ENCODE measurements around the gene PLAGL2. TPM values are rescaled to one million over a fixed set of nuclear protein-coding genes. Genes with fewer than 3 reads are reported as not detected.

PLAGL2 gene
- total RNA-seq, 1 donor from 2014 or later, result 17.9 TPM

DNA sequence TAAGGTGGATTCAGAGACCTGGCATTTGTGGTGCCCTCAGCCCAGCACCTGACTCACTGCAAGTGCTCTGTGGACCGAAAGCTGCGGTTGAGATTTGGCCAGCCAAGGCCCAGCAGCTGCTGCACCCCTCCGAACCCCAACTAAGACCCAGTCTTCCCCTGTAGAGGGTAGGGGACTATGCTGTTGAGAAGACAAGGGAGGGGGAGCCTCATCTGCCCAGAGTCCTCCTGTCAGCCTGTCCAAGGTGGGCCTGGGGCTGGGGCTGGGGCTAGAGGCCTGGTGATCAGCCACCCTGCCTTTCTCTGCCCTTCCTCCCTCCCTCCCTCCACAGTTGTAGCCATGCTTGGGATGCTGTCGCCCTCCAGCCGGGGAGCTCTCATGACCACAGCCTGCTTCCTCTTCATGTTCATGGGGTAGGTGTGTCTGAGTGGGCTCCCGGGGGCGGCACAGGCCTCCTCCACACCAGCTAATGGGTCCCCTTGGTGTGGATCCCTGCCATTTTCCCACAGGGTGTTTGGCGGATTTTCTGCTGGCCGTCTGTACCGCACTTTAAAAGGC, 57.2 kb downstream of the PLAGL2 start:
- intact Hi-C loops (cut with micrococcal nuclease), result no loop called here
- H3K9me3 Mint-ChIP-seq, result no peaks in the 10 kb centered on the region

DNA sequence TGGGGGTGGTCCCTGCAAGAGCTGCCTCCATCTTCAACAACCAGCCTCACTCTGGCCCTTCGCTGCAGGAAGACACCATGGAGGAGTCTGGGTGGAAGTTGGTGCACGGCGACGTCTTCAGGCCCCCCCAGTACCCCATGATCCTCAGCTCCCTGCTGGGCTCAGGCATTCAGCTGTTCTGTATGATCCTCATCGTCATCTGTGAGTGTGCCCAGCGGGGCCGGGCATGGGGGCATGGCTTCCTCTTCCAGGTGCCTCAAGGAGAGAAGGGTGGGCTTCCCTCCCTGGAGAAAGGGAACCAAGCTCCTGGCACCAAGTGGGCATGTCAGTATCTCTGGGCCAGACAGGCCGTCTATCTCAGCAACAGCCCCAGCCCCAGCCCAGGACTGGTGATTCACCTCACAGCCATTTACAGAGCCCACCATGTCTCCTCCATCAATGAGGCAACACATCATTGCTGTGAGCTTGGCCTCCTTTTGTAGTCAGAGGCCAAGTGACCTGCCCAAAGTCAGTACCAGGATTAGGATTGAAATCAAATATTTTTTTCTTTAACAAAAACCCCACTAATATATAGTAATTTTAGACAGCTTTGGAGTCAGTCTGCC, 57.9 kb downstream of the PLAGL2 start:
- H3K27me3 Mint-ChIP-seq, result no peaks in the 10 kb centered on the region
- H3K4me3 Mint-ChIP-seq, result no peak overlapping the region
- no peaks in the 10 kb centered on the region for H3K4me1 Mint-ChIP-seq
- no peaks in the 10 kb centered on the region for H3K9me3 Mint-ChIP-seq
- DNase-seq (no peak), ATAC-seq (ENCODE audit: low read depth) (no peak)
- CTCF ChIA-PET, result no interaction called here
- TF ChIP-seq, protein P1, sequence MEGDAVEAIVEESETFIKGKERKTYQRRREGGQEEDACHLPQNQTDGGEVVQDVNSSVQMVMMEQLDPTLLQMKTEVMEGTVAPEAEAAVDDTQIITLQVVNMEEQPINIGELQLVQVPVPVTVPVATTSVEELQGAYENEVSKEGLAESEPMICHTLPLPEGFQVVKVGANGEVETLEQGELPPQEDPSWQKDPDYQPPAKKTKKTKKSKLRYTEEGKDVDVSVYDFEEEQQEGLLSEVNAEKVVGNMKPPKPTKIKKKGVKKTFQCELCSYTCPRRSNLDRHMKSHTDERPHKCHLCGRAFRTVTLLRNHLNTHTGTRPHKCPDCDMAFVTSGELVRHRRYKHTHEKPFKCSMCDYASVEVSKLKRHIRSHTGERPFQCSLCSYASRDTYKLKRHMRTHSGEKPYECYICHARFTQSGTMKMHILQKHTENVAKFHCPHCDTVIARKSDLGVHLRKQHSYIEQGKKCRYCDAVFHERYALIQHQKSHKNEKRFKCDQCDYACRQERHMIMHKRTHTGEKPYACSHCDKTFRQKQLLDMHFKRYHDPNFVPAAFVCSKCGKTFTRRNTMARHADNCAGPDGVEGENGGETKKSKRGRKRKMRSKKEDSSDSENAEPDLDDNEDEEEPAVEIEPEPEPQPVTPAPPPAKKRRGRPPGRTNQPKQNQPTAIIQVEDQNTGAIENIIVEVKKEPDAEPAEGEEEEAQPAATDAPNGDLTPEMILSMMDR (IDR thresholded peaks at IDR 0.05), result no peak
- H3K36me3 Mint-ChIP-seq (ENCODE audit: low read depth), result peaks cover 86% of the 10 kb centered on the region
- POLR2A ChIA-PET, result no interaction called here
- intact Hi-C loops (cut with micrococcal nuclease), result no loop called here
- no peak overlapping the region for H3K27ac Mint-ChIP-seq

More for the DNA sequence above, 57.2 kb downstream of the PLAGL2 start:
- ChIA-PET POLR2A (no interaction called here), CTCF (no interaction called here)
- Mint-ChIP-seq H3K4me1 (peaks cover 4% of the 10 kb centered on the region), H3K27me3 (no peaks in the 10 kb centered on the region), H3K27ac (no peak overlapping the region), H3K36me3 (ENCODE audit: low read depth) (peaks cover 87% of the 10 kb centered on the region), H3K4me3 (no peak overlapping the region)
- DNase-seq, result no peak
- TF ChIP-seq, protein P1 (IDR thresholded peaks at IDR 0.05), result no peak
- ATAC-seq (ENCODE audit: low read depth), result no peak

DNA sequence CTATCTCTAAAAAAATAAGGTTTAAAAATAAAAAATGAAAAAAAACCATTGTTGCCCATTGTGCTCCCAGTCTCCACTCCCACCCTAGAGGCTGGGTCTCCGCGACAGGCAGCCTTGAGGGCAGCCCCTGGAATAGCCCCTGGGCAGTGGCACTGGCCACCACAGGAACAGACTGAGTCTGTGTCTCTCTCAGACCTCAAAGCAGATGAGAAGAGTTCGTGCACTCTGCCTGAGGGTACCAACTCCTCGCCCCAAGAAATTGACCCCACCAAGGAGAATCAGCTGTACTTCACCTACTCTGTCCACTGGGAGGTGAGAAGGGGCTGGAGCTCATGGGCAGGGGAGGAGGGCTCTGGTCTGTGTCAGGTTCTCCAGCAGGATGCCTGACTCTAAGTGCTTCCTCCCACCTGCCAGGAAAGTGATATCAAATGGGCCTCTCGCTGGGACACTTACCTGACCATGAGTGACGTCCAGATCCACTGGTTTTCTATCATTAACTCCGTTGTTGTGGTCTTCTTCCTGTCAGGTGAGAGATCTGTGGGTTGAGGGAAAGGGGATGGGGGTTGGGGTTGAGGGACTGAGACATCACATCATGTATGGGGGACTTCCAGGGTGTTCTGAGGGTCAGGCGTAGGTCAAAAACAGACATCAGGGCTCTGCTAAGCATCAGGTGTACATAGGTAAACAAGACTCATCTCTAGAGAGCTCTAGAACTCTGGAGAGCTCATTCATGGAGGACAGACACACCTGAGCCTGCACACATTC, 62.5 kb downstream of the PLAGL2 start:
- ATAC-seq (ENCODE audit: low read depth), result no peak
- intact Hi-C loops (cut with micrococcal nuclease), result no loop called here
- CTCF ChIA-PET, result no interaction called here
- Mint-ChIP-seq H3K4me1 (no peaks in the 10 kb centered on the region), H3K27me3 (no peaks in the 10 kb centered on the region), H3K9me3 (no peaks in the 10 kb centered on the region), H3K27ac (no peak overlapping the region), H3K36me3 (ENCODE audit: low read depth) (peaks cover 90% of the 10 kb centered on the region), H3K4me3 (no peak overlapping the region)
- TF ChIP-seq, protein P1 (IDR thresholded peaks at IDR 0.05), result no peak
- no peak for DNase-seq
- POLR2A ChIA-PET, result no interaction called here

DNA sequence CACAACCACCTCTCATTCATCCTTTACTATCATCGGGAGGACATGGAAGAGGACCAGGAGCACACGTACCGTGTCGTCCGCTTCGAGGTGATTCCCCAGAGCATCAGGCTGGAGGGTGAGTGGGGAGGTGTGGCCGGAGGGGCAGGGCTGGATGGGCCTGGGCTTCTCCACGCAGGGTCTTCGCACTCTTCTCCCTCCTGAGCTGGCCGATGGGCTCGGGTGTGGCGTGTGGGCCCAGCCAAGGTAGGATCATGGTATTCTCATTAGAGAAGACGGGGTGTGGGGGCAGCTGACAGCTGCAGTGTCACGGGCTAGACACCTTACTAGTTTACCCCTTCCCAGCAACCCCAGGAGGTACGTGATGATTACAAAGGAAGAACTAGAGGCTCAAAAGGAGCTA, 64.6 kb downstream of the PLAGL2 start:
- Mint-ChIP-seq H3K27me3 (no peaks in the 10 kb centered on the region), H3K4me3 (no peak overlapping the region), H3K27ac (no peak overlapping the region), H3K9me3 (no peaks in the 10 kb centered on the region), H3K4me1 (no peaks in the 10 kb centered on the region), H3K36me3 (ENCODE audit: low read depth) (peaks cover 90% of the 10 kb centered on the region)
- TF ChIP-seq, protein P1 (IDR thresholded peaks at IDR 0.05), result no peak
- ChIA-PET CTCF (interaction anchor here (0.6 kb wide), 1 partner anchor 176 kb away, joined by 3 read pairs; no protein-coding TSS in a partner anchor), POLR2A (no interaction called here)
- ATAC-seq (ENCODE audit: low read depth) (no peak), DNase-seq (no peak)
- intact Hi-C loops (cut with micrococcal nuclease), result no loop called here

Other genes starting within 250 kb of the PLAGL2 start
- gene XKR7, start 239.6 kb downstream of the PLAGL2 start, total RNA-seq, result 0.04 and 0.12 TPM in 2 replicates
- 0.11 and 0.20 TPM in 2 replicates for gene CCM2L, start 197.3 kb downstream of the PLAGL2 start, total RNA-seq
- 183 TPM in 2 replicates for gene HCK, start 155.5 kb downstream of the PLAGL2 start, total RNA-seq
- gene TM9SF4, start 98.0 kb downstream of the PLAGL2 start, total RNA-seq, result 41.9 and 48.1 TPM in 2 replicates
- gene POFUT1, start 137 bp upstream of the PLAGL2 start, total RNA-seq, result 20.4 and 24.0 TPM in 2 replicates
- gene KIF3B, start 69.9 kb upstream of the PLAGL2 start, total RNA-seq, result 25.9 and 28.4 TPM in 2 replicates
- 145 and 169 TPM in 2 replicates for gene ASXL1, start 150.6 kb upstream of the PLAGL2 start, total RNA-seq